Measurements from ENCODE around the gene ZNF595.
"Not testable (repeated sequence)": the region's sequence is repeated elsewhere in the genome, so short reads cannot be mapped to it uniquely, and the experiment has no call there.

Gene ZNF595

DNA sequence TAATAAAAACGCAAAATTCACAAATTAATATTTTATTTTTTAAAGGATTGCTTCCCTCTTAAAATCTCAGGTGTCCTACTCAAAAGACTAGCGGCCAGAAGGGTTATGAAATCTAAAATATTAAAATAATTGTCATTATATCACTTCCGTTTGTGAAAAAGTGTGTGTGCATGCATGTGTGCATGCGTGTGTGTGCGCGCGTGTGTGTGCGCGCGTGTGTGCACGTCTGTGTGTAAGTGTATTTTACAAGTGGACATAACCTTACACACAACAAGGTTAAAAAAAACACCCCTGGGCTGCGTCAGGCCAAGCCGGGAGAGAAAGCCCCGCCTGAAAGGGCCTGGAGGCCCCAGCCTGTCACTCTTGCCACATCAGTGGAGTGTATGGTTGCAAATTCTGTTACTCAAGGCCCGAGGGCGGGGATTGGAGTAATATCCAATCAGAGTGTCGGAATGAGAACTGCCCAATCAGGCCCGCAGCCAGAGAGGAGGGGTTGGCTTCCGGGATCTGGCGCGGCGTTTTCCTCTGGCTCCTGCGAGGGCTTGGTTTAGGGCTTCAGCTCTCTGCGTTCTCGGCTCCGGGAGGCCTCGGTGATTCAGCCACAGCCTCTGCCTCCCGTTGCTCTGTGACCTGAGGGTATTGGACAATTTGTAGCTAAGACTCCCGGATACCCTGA is at the start of gene ZNF595:
Gene ZNF595, plus strand, starts transcription at position 518 of the 676 bp plus-strand sequence. CDS start 168 bp downstream, outside the sequence.
- DNase-seq: not testable (repeated sequence)

DNA sequence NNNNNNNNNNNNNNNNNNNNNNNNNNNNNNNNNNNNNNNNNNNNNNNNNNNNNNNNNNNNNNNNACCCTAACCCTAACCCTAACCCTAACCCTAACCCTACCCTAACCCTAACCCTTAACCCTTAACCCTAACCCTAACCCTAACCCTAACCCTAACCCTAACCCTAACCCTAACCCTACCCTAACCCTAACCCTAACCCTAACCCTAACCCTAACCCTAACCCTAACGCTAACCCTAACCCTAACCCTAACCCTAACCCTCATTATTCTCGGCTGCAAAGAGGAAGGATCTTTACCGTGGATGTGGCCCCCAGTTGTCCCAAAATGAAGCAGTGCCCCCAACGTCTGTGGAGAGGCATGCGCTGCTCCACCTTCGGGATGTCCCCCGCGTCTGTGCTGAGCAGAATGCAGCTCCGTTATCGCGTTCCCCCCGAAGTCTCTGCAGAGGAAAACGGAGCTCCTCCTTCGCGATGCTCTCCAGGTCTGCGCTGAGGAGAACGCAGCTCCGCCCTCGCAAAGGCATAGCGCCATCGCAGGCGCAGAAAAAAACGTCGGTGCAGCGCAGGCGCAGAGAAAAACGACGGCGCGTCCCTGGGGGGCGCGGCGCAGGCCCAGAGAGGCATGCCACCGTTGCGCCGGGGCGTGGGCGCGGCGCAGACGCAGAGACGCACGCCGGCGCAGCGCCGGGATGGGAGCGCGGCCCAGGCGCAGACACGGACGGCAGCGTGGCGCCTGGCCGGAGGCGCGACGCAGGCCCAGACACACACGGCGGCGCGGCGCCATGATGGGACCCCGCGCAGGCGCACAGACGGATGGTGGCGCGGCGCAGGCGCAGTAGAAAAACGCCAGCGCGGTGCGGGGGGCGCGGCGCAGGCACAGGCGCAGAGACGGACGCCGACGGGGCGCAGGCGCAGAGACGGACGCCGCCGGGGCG is 42.9 kb upstream of the ZNF595 start:
- DNase-seq: peak; percentile 33

DNA sequence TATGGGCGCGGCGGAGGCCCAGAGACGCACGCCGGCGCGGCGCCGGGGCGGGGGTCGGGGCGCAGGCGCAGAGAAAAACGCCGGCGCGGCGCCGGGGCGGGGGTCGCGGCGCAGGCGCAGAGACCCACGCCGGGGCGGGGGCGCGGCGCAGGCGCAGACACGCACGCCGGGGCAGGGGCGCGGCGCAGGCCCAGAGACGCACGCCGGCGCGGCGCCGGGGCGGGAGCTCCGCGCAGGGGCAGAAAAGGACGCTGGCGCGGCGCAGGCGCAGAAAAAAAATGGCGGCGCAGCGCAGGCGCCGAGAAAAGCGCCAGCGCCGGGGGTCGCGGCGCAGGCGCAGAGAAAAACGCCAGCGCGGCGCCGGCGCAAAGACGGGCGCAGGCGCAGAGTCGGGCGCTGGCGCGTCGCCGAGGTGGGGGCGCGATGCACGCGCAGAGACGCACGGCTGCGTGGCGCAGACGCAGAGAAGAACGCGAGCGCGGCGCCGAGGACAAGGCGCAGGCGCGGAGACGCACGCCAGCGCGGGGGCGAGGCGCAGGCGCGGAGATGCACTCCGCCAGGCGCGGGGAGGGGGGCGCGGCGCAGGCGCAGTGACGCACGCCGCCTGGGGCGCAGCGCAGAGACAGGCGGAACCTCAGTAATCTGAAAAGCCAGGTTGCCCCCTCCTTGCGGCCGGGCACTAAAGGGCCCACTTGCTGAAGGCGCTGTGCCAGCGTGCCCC is 41.9 kb upstream of the ZNF595 start:
- not testable (repeated sequence) for DNase-seq

DNA sequence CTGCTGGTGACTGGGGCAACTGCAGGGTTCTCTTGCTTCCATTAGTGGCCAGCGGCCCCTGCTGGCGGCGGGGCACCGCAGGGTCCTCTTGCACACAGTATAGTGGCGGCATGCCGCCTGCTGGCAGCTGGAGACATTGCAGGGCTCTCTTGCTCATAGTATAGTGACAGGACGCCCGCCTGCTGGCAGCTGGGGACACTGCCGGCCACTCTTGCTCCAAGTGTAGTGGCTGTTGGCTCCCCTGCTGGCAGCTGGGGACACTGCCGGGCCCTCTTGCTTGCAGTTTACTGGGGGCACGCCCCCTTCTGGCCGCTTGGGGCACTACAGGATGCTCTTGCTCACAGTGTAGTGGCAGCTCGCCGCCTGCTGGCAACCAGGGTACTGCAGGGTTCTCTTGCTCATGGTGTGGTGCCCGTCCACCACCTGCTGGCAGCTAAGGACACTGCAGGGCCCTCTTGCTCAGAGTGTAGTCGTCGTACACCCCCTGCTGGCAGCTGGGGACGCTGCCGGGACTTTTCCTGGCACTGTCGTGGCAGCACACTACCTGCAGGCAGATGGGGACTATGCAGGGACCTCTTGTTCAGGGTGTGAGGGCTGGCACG is 41.2 kb upstream of the ZNF595 start:
- not testable (repeated sequence) for DNase-seq

DNA sequence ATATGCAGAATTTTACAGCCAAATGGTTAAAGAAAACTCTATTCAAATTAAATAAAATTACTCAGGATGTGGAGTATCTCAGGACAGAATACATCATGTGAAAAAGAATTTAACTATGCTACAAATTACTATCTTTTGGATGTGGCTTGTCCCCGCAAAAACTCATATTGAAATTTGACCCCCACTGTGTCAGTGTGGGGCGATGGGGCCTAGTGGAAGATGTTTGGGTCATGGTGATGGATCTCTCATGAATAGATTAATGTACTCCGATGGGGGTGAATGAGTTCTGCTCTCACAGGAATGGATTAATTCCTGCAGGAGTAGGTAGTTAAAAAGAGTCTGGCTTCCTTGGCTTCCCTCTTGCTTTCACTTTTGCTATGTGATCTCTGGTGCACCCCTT is 35.0 kb upstream of the ZNF595 start:
- DNase-seq: not testable (repeated sequence)

DNA sequence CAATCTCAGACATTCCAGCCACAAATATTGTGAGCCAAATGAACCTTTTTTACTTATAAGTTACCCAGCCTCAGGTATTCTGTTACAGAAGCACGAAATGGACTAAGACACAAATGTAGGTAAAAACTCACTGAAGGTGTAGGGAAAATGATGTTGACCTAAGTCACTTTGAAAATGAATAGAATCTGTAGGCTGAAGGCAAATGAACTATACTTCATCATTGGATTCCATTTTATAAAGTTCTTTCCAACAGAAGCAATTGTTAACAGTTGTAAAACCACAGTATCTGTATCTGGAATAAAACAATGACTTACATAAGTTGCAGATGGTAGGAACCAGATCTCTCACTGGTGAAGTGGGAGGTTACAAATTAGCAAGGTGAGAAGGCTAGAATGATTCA is 34.5 kb upstream of the ZNF595 start:
- DNase-seq: not testable (repeated sequence)

DNA sequence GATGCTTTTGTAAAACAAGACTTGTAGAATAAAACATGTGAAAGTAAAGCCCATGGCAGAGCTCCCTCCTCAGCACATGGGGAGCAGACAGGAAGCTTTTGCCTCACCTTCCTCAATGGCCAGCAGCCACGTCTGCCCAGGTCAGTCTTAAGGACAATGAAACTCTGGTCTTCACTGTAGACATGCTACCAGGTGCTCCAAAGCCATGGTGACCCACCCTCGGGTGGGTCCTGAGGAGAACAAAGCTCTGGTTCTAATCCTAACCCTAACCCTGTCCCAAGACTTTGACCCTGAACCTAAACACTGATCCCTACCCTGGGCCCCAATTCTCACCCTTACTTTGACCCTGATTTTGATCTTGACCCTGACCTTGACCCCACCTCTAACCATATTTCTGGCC is 30.2 kb upstream of the ZNF595 start:
- not testable (repeated sequence) for DNase-seq

DNA sequence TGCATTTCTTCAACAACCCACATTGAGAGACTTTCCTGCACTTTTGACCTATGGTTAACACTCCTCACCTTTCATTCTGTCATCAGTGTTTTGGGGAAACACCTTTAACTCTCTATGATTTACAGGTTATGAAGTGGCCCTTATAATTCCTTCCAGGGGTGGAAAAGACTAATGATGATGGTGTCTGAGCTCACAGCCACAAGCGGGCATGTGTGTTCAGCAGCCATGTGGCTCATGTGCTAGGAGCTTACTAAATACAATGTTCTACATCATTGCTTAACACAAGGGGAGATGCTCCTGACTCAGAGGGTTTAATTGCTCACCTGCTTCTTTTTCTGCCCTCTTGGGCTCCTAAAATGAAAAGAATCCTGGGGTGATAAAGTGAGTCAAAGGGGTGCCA is 28.8 kb upstream of the ZNF595 start:
- DNase-seq: not testable (repeated sequence)

DNA sequence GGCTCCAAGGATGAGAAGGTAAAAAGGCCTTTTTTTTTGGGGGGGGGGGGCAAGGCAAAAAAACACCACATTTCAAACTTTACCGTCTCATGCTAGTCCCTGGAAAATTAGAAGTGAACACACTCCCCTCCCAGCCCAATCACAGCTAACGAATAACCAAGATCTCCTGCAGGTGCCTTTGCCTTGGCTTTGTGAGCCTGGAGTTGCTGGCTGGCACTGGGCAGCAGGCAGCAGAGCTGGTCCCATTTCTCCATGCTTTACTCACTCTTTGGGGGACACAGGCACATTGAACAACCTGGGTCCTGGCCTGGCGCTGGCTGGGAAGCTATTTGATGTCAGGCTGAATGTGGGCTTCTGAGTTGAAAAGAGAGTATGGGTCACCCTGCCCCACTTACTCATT is 25.6 kb upstream of the ZNF595 start:
- not testable (repeated sequence) for DNase-seq

DNA sequence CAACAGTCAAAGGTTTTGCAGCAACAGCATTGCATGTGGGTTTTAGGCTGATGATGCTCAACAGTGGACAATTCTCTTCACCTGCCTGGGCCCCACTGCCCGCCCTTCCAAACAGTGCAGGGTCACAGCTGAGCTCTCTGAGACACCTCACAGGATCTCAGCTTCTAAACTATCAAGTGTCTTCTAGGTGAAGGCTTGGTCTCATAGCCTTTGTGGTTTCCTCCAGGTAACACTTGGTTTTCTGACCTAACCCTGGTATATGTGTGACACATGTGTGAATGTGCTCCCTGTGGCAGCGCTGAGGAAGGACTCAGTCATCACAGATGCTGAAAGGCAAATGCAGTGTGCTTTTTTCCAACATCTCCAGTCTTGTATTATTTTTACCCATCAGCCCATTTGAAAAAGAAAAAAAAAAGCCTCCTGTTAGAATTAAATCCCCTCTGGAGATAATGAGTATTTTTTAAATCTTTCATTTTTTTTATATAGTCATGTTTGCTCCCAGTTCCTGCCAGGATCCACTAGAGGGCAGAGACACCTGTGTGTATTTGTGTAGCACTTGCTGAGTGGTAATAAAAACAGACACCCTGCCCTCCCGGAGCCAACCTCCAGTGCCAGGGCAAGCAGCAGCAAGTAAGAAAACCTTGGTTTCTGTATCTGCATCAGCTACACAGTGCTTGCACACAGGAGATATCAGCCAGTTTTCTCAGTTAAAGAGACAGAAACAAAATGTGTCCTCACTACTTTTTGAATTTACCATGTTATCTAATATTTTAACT is 24.2 kb upstream of the ZNF595 start:
- not testable (repeated sequence) for DNase-seq

DNA sequence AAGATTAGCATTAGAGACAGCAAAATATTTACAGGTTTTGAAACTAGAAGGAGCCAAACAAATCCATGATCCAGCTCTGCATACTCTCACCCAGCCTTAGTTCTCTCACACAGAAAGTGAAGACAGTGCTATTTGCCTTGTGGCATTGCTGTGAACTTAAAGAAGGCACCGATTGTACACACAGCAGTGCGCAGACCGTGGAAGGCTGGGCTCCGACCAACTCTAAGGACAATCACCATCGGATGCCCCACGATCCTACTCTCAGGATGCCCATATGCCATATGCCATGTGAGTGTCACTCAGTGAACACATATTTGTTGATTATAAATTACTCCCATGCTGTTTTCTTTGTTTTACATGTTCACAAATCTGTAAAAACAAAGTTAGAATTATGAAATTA is 19.8 kb upstream of the ZNF595 start:
- DNase-seq: not testable (repeated sequence)

DNA sequence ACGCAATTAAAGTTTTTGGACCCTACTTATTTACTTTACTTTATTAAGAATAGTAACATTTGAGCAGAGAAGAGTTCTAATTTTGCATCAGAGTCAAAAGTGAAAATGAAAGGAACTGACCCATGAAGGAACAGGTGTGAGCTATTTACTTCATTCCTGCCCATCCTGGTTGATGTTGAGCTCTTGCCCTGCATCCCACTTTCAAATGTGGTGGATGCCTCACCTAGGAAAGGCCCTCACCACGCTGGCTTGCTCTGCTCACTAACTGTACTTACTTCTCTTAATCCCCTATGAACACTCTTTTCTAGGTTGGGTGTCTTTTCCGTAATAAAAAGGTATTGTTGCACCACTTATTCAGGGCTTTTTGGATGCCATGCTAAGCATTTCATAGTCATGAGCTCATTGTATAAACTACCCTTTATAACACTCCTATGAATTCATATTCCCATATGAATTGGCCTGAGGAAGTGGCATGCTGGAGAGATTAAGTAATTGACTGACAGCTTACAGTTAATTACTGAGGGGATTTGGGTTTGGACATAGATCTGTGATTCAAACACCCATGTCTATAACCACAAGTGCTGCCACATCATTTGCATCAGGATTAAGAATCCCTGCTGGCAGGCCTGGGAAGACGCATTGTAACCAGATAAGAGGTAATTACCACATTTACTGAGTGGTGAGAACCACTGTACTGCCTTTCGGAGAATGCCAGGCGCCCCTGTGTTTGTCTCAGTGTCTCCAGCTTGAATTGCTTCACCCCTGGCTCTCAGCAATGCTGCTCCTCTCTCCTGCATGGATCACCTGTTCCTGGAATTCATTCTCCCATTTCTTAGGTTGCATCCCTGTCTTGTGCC is 16.3 kb upstream of the ZNF595 start:
- DNase-seq: not testable (repeated sequence)

DNA sequence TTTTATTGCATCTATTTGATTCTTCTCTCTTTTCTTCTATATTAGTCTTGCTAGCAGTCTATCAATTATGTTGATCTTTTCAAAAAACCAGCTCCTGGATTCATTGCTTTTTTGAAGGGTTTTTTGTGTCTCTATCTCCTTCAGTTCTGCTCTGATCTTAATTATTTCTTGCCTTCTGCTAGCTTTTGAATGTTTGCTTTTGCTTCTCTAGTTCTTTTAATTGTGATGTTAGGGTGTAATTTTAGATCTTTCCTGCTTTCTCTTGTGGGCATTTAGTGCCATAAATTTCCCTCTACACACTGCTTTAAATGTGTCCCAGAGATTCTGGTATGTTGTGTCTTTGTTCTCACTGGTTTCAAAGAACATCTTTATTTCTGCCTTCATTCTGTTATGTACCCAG is 14.9 kb upstream of the ZNF595 start:
- DNase-seq: not testable (repeated sequence)

DNA sequence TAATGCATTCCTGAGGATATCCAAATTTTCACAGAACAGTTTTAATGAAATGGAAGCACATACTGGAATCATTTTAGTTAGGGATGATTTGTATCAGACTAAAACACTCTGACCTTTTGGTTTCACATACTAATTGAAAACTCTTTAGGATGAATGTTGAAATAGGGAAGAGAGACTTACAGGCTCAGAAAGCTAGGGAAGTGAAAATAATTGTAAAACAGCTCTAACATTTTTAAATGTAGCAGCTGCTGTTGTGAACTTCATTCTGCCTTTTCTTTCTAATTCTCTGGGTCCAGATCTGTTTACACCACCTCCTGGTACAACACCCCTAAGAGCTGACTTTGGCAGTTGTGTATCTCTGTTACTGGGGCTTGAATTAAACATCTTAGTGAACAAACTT is 9.7 kb upstream of the ZNF595 start:
- DNase-seq: not testable (repeated sequence)

DNA sequence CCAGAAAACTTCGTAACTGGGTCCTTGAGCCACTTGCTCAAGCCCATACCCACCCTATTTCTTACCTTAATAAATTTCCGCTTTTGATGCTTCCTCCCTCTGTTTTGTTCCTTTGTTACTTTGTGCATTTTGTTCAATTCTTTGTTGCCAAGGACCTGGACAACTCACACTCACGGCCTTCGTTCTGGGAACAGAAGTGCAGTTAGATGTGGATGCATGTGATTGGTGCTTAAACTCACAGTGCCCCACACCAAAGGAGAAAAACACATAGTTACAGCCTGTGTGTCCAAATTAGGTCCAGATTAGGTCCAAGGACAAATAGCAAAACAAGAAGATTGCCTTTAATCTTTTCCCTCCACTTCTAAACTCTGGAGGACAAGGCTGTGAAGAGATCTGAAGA is 1.9 kb upstream of the ZNF595 start:
- not testable (repeated sequence) for DNase-seq

DNA sequence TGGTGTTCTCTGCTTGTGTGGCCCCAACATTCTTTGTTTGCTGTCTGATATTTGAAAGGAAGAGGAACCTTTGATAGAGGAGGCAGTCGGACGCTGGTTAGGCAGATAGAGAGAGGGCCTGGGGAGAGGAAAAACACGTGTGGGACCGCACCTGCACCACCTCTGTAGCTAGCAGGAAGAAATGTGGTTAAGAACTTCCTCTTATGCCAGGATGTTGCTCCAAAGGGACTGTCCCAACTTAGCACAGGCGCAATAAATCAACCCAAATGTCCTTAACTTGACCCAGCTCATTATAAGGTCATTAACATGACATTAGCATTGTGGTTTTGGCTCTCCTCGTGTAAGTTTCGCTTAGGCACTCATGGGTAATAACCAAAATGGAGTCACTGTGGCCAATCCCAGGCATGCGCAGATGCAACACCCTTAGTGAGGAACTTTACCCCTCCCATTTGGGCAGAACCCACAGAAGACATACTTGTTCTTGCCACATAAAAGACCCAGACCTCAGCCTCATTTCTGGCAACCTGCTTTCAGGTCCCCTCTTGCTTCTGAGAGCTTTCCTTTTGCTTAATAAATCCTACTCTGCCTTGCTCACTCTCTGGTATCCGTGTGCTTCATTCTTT is 1.4 kb upstream of the ZNF595 start:
- not testable (repeated sequence) for DNase-seq

DNA sequence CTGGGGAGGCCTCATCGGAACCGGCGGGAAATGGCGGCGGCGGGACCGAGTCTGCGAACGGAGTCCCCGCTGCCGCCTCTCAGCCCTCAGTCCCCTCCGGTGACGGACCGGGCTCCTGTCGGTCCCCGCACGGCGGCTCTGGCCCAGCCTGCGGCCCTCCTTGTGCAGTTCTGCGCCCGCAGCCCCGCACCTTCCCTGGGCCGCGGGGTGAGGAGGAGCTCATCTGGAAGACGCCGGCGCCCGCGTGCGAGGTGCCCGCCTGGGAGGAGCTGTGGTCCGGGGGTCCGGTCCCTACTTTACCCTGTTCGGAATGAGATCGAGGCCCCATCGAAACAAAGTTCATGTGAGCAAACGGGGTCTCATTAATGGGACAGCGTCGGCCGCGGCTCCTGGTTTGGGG is 400 bp downstream of the ZNF595 start:
- DNase-seq: not testable (repeated sequence)

DNA sequence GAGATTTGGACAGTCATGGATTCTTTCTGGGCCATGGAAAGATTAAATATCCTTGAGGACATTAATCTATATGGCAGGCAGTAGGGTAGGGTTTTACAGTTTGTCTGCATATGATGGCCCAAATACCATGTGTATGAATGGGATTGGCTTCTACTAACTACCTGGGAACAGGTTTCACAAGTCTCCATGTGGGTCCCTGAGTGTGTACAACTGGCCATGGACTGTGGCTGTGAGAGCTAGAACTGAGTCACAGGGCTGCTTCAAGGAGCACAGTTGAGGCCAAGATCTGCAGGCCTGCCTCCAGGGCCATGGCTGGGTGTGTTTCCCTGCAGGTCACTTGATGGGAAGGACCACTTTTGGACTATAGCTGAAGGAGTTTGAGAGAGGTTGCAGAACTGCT is 11.6 kb downstream of the ZNF595 start:
- not testable (repeated sequence) for DNase-seq

DNA sequence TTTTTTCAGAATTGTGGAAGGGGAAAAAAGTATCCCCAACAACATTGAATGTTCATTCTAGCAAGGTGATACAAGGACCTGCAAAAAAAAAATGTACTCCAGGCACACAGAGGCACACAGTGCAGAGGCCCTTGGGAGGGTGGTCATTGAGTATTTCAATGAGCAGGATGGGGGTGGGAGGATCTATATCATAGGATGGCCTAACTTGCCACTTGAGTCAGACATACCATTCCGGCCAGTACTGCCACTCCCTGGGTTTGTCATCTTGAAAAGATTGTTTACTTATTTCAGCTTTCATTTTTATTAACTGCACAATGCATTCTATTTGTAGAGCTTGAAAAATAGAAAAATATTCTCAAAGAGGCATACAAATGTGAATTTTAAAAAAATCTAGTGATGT is 18.7 kb downstream of the ZNF595 start:
- no peak for DNase-seq

DNA sequence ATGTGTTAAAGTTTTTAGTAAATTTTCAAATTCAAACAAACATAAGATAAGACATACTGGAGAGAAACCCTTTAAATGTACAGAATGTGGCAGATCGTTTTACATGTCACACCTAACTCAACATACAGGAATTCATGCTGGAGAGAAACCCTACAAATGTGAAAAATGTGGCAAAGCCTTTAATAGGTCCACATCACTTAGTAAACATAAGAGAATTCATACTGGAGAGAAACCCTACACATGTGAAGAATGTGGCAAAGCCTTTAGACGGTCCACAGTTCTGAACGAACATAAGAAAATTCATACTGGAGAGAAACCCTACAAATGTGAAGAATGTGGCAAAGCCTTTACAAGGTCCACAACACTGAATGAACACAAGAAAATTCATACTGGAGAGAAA is 32.8 kb downstream of the ZNF595 start:
- no peak for DNase-seq
